H1 (cell line): ENCODE results near the gene TXLNA. TPM values are rescaled to one million over a fixed set of nuclear protein-coding genes. Genes with fewer than 3 reads are reported as not detected.

ENCODE experiments used
- CTCF ChIA-PET: fragments of 300-600 bp; sonication (Branson Sonifier 250); formaldehyde crosslinking; loops from one replicate; lab custom pipeline; 2021; ENCODE audit not compliant: partially characterized antibody; lab: Charles Lee
- POLR2A ChIA-PET: fragments of 300-600 bp; sonication (Branson Sonifier 250); formaldehyde crosslinking; loops from one replicate; lab custom pipeline; 2021; ENCODE audit warnings: inconsistent platforms; ENCODE audit not compliant: partially characterized antibody; lab: Charles Lee
- DNase-seq, 2 experiments: peaks; one replicate each; pipeline versions ENCODE4 v3.0.0 to v3.0.0-alpha.2; 2010 to 2022; ENCODE audit warnings: low spot score in 2 of 2, low read depth in 1 of 2, mixed read lengths in 1 of 2
- FAIRE-seq: peaks from 2 replicates; lab custom pipeline; 2011; peaks lifted over from hg19 to GRCh38; lab: Jason Lieb, UNC
- H2AFZ ChIP-seq: 2 replicates; pipeline ENCODE4 v1.8.1; 2012; ENCODE audit warnings: low read length, inconsistent platforms
- H2AK5ac ChIP-seq: 2 replicates; pipeline ENCODE4 v1.6.1; 2013; ENCODE audit warnings: low read depth, low read length
- H2BK120ac ChIP-seq: replicated peaks from 2 replicates; pipeline ENCODE3; 2013; ENCODE audit warnings: low read depth, low read length, inconsistent platforms
- H2BK12ac ChIP-seq: 2 replicates; pipeline ENCODE4 v1.6.1; 2013; ENCODE audit warnings: low read depth, low read length
- H2BK15ac ChIP-seq: 2 replicates; pipeline ENCODE4 v1.6.1; 2013; ENCODE audit warnings: low read length
- H2BK20ac ChIP-seq: 2 replicates; pipeline ENCODE4 v1.6.1; 2013; ENCODE audit warnings: low read length
- H2BK5ac ChIP-seq: 2 replicates; pipeline ENCODE4 v1.6.1; 2013; ENCODE audit warnings: low read depth, low read length
- H3K14ac ChIP-seq: 2 replicates; pipeline ENCODE4 v1.6.1; 2013; ENCODE audit warnings: inconsistent platforms; ENCODE audit not compliant: insufficient read length
- H3K18ac ChIP-seq: 2 replicates; pipeline ENCODE4 v1.6.1; 2013; ENCODE audit warnings: low read length; ENCODE audit errors: extremely low read depth
- H3K23ac ChIP-seq: 2 replicates; pipeline ENCODE4 v1.6.1; 2013; ENCODE audit warnings: inconsistent platforms; ENCODE audit not compliant: insufficient read length
- H3K23me2 ChIP-seq: 2 replicates; pipeline ENCODE4 v1.6.1; 2013; ENCODE audit warnings: low read depth, low read length
- H3K27ac ChIP-seq: 2 replicates; pipeline ENCODE4 v1.6.1; 2011; ENCODE audit warnings: low read depth, low read length, inconsistent platforms
- H3K27me3 ChIP-seq, 4 experiments: replicated peaks in 1 of 4; 1 replicate in 1 of 4; 2 replicates in 3 of 4; pipeline versions ENCODE4 v1.6.1 to v1.8.1; 2011 to 2013; ENCODE audit warnings: low read length in 3 of 4, mild to moderate bottlenecking in 3 of 4, inconsistent platforms in 2 of 4, mixed read lengths in 2 of 4, moderate library complexity in 1 of 4; ENCODE audit not compliant: control insufficient read depth in 3 of 4, insufficient read depth in 3 of 4; ENCODE audit errors: extremely low read depth in 1 of 4
- H3K36me3 ChIP-seq, 4 experiments: 2 replicates each; pipeline versions ENCODE4 v1.6.1 to v1.8.1; 2011 to 2013; ENCODE audit warnings: mild to moderate bottlenecking in 4 of 4, low read length in 3 of 4, moderate library complexity in 2 of 4, control low read depth in 1 of 4, inconsistent platforms in 1 of 4; ENCODE audit not compliant: insufficient read depth in 4 of 4, control insufficient read depth in 2 of 4
- H3K4ac ChIP-seq: replicated peaks from 2 replicates; pipeline ENCODE3; 2013; ENCODE audit warnings: low read length, low read depth, mixed read lengths, inconsistent platforms; ENCODE audit not compliant: insufficient read length
- H3K4me1 ChIP-seq, 4 experiments: replicated peaks in 1 of 4; 1 replicate in 1 of 4; 2 replicates in 3 of 4; pipeline versions ENCODE4 v1.6.1 to v1.8.1; 2011 to 2013; ENCODE audit warnings: low read length in 3 of 4, inconsistent platforms in 2 of 4, mixed read lengths in 1 of 4; ENCODE audit not compliant: insufficient read depth in 4 of 4, control insufficient read depth in 3 of 4
- H3K4me2 ChIP-seq, 2 experiments: 2 replicates each; pipeline versions ENCODE4 v1.6.1 to v1.8.1; 2011 to 2013; ENCODE audit warnings: low read depth in 2 of 2, low read length in 2 of 2, control low read depth in 1 of 2, inconsistent platforms in 1 of 2, mild to moderate bottlenecking in 1 of 2; ENCODE audit not compliant: insufficient read depth in 1 of 2
- H3K4me3 ChIP-seq, 4 experiments: fragments of 200-600, 300-600 bp in 1 of 4; sonication (generic), shearing (Covaris generic), sonication (Bioruptor Twin) in 1 of 4; 2 replicates each; pipeline versions ENCODE4 v1.5.1 to v1.8.1; 2011 to 2016; ENCODE audit warnings: low read length in 4 of 4, low read depth in 3 of 4, control low read depth in 2 of 4, inconsistent platforms in 2 of 4, mild to moderate bottlenecking in 2 of 4, mixed read lengths in 1 of 4, moderate library complexity in 1 of 4; ENCODE audit not compliant: insufficient read depth in 2 of 4; ENCODE audit errors: extremely low read depth in 1 of 4
- H3K56ac ChIP-seq: replicated peaks from 2 replicates; pipeline ENCODE3; 2013; ENCODE audit warnings: low read depth, mild to moderate bottlenecking, mixed read lengths, low read length, inconsistent platforms; ENCODE audit not compliant: insufficient read length
- H3K79me1 ChIP-seq: 2 replicates; pipeline ENCODE4 v1.6.1; 2013; ENCODE audit warnings: low read depth, low read length, control low read depth
- H3K79me2 ChIP-seq, 2 experiments: 2 replicates each; pipeline versions ENCODE4 v1.6.1 to v1.8.1; 2012 to 2013; ENCODE audit warnings: low read length in 2 of 2, mild to moderate bottlenecking in 2 of 2, inconsistent platforms in 1 of 2; ENCODE audit not compliant: insufficient read depth in 2 of 2, control insufficient read depth in 1 of 2
- H3K9ac ChIP-seq, 4 experiments: replicated peaks in 1 of 4; 1 replicate in 1 of 4; 2 replicates in 3 of 4; pipeline versions ENCODE4 v1.6.1 to v1.8.1; 2011 to 2013; ENCODE audit warnings: low read depth in 3 of 4, low read length in 3 of 4, control low read depth in 2 of 4, mild to moderate bottlenecking in 2 of 4, moderate library complexity in 2 of 4, inconsistent platforms in 1 of 4; ENCODE audit errors: extremely low read depth in 1 of 4
- H3K9me3 ChIP-seq, 2 experiments: 2 replicates each; pipeline versions ENCODE4 v1.6.1 to v1.8.1; 2012 to 2013; ENCODE audit warnings: mild to moderate bottlenecking in 2 of 2, moderate library complexity in 2 of 2, control low read depth in 1 of 2, inconsistent platforms in 1 of 2, low read depth in 1 of 2, low read length in 1 of 2, mixed read lengths in 1 of 2; ENCODE audit not compliant: insufficient read depth in 2 of 2
- H4K20me1 ChIP-seq, 2 experiments: replicated peaks in 1 of 2; 2 replicates each; pipeline versions ENCODE3 to v1.8.1; 2011 to 2013; ENCODE audit warnings: inconsistent platforms in 2 of 2, low read length in 2 of 2, mild to moderate bottlenecking in 1 of 2; ENCODE audit not compliant: insufficient read depth in 2 of 2, control insufficient read depth in 1 of 2
- H4K5ac ChIP-seq: 2 replicates; pipeline ENCODE4 v1.6.1; 2013; ENCODE audit warnings: low read length, low read depth, mixed read lengths, inconsistent platforms; ENCODE audit not compliant: insufficient read length
- H4K8ac ChIP-seq: 2 replicates; pipeline ENCODE4 v1.8.0; 2013; ENCODE audit warnings: mild to moderate bottlenecking, moderate library complexity, low read length, inconsistent platforms; ENCODE audit not compliant: insufficient read depth; ENCODE audit errors: extremely low read depth
- H4K91ac ChIP-seq: replicated peaks from 2 replicates; pipeline ENCODE3; 2013; ENCODE audit warnings: low read length, mixed read lengths, inconsistent platforms; ENCODE audit not compliant: insufficient read length
- POU5F1 ChIP-seq: IDR thresholded peaks from 2 replicates; pipeline ENCODE4 v1.6.1; 2011; ENCODE audit warnings: low read depth, mild to moderate bottlenecking, low read length, moderate library complexity
- WGBS, 2 experiments: shearing (Covaris generic) in 1 of 2; methylation state at CpG; one replicate each; pipeline versions ENCODE4 v1.1.6 to v1.1.7; 2013 to 2015; ENCODE audit warnings: low lambda C conversion rate in 2 of 2, mixed read lengths in 2 of 2, inconsistent platforms in 1 of 2, low coverage in 1 of 2, missing lambda C conversion rate in 1 of 2; ENCODE audit not compliant: insufficient replicate concordance in 2 of 2, insufficient coverage in 1 of 2, insufficient read length in 1 of 2; ENCODE audit errors: extremely low coverage in 1 of 2, missing lambda C conversion rate in 1 of 2; 5-methylcytosine and 5-hydroxymethylcytosine counted together
- polyA plus RNA-seq, 7 experiments: library from polyadenylated mRNA; depleted of rRNA in 3 of 7; stranded (reverse) in 5 of 7; unstranded in 2 of 7; fragments of >200 nt in 5 of 7; fragments of 200-250 nt in 2 of 7; gene quantifications; 1 replicate in 5 of 7; 2 replicates in 1 of 7; 4 replicates in 1 of 7; pipeline versions ENCODE4 v1.2.1 to v1.2.3, GENCODE V29; 2011 to 2013; ENCODE audit warnings: missing spikeins in 2 of 7, mixed read lengths in 2 of 7
- total RNA-seq: library from RNA; stranded (reverse); fragmentation: NEBNext Ultra II Directional; extraction: Animal tissue kit (Norgen Biotek cat#: 25700); gene quantifications from 2 replicates; pipeline ENCODE4 v1.2.1, GENCODE V29; 2021

The TXLNA gene
- total and polyA plus RNA-seq, 2 of the 8 experiments (the other 6 are each of a cell fraction or from before 2014, with no cell fraction given): 31.3 to 46.9 TPM

DNA sequence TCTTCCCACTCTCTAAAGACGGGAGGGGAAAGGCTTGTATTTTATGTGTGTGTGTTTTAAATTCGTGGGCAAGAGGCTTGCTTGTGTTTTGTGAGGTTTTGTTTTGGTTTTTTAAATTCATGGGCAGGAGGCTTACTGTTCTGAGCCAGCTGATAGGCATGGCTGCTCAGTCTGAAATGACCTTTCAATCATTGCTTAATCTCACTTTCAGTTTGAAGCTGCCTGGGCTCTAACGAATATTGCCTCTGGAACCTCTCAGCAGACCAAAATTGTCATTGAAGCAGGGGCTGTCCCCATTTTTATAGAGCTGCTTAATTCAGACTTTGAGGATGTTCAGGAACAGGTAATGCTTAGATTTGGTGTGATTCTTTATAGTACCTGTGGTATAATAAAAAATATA, 20.3 kb upstream of the TXLNA start:
- no peak overlapping the region for H3K14ac ChIP-seq
- no peak overlapping the region for H3K4ac ChIP-seq
- H2BK5ac ChIP-seq: no peak overlapping the region
- no peak overlapping the region for H2AK5ac ChIP-seq
- no peak overlapping the region for H2BK20ac ChIP-seq
- no peak overlapping the region for H3K9ac ChIP-seq
- no peak for TF ChIP-seq POU5F1
- TF ChIP-seq, all 59 proteins: peak for 0
- H3K4me3 ChIP-seq: no peak overlapping the region
- H4K8ac ChIP-seq: no peak overlapping the region
- FAIRE-seq (no peak), DNase-seq (no peak)
- H3K23ac ChIP-seq: no peak overlapping the region
- CTCF ChIA-PET: no interaction called here
- peaks cover 2% of the 10 kb centered on the region in 2 experiments for H4K20me1 ChIP-seq
- no peak overlapping the region for H2BK120ac ChIP-seq
- WGBS, 2 experiments: 85% methylated on average over 3 of the region's 3 CpGs; no CpG with 5 or more reads in 1 of the 2 experiments
- no peak overlapping the region for H3K56ac ChIP-seq
- no peaks in the 10 kb centered on the region for H3K27me3 ChIP-seq
- peaks cover 22 to 71% (median 64%) of the 10 kb centered on the region in 4 experiments for H3K36me3 ChIP-seq
- no peaks in the 10 kb centered on the region for H3K79me2 ChIP-seq
- POLR2A ChIA-PET: interaction anchor here (1.0 kb wide), 1 partner anchor 41 kb away, joined by 3 read pairs; the partner anchor contains the start of gene CCDC28B
- H2BK15ac ChIP-seq: no peak overlapping the region
- no peak overlapping the region for H2AFZ ChIP-seq
- H4K5ac ChIP-seq: no peak overlapping the region
- no peaks in the 10 kb centered on the region for H3K4me1 ChIP-seq
- no peak overlapping the region for H4K91ac ChIP-seq
- H3K4me2 ChIP-seq: no peak overlapping the region
- H3K23me2 ChIP-seq: no peaks in the 10 kb centered on the region; the same call in 1 of the 2 replicates
- no peak overlapping the region for H3K18ac ChIP-seq
- H3K9me3 ChIP-seq: no peaks in the 10 kb centered on the region
- H3K79me1 ChIP-seq: no peaks in the 10 kb centered on the region
- no peak overlapping the region for H3K27ac ChIP-seq
- no peak overlapping the region for H2BK12ac ChIP-seq
